ENCODE measurements around the gene ADCY2. TPM values are rescaled to one million over a fixed set of nuclear protein-coding genes. Genes with fewer than 3 reads are reported as not detected.

ADCY2 gene
- total and polyA plus RNA-seq, 2 of the 13 experiments (the other 11 are each of a cell fraction or from before 2014, with no cell fraction given), result not detected

DNA sequence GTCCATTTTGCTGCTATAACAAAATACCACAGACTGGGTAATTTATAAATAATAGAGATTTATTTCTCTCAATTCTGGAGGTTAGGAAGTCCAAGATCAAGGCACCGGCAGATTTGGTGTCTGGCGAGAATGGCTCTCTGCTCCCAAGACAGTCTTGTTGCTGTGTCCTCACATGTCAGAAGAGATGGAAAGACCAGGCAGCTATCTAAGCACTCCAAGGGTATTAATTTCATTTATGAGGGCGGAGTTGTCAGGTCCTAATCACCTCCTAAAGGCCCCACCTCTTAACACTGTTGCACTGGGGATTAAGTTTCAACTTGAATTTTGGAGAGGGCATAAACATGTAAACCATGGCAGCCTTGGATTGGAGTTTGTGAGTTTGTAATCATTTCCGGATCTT, 30.3 kb downstream of the ADCY2 start:
- no peaks in the 10 kb centered on the region for H4K20me1 ChIP-seq (ENCODE audit: insufficient read depth, low read length)
- BruUV-seq (replicated peaks), result no TSS peak
- ChIA-PET CTCF (ENCODE audit: low intra/inter-chr PET ratio, low total read pairs) (no interaction called here), POLR2A (no interaction called here)
- 44% methylated on average over 3 of the region's 4 CpGs for WGBS (ENCODE audit: low lambda C conversion rate)
- intact Hi-C loops (cut with micrococcal nuclease; ENCODE audit: unreplicated experiment), result no loop called here
- H3K4me1 ChIP-seq (ENCODE audit: insufficient read depth, low read length), result no peaks in the 10 kb centered on the region
- no peaks in the 10 kb centered on the region for H3K27me3 ChIP-seq (ENCODE audit: control insufficient read depth in 1 of 2, insufficient read depth in 2 of 2, low read length in 2 of 2)
- no peak overlapping the region for H3K4me2 ChIP-seq (ENCODE audit: low read depth, low read length)
- DNase-seq (ENCODE audit: low spot score) (no peak), FAIRE-seq (no peak), ATAC-seq (no peak)
- H3K4me3 ChIP-seq (replicated peaks in 1 of 3; ENCODE audit: insufficient read depth in 1 of 3, low read depth in 2 of 3, low read length in 3 of 3), result no peak overlapping the region
- no peak overlapping the region for H3K27ac ChIP-seq (ENCODE audit: extremely low read length, insufficient read depth, low read length)
- no peak overlapping the region for H2AFZ ChIP-seq (ENCODE audit: low read length)
- no peaks in the 10 kb centered on the region for H3K79me2 ChIP-seq (ENCODE audit: insufficient read depth, low read length)
- H3K36me3 ChIP-seq (replicated peaks in 1 of 2; ENCODE audit: control insufficient read depth in 1 of 2, insufficient read depth in 2 of 2, low read length in 2 of 2), result no peaks in the 10 kb centered on the region
- in situ Hi-C loops (cut with HindIII; ENCODE audit: extremely low pct_ligation_motif_present, low pct_unique_long_range_greater_than_20kb), result no loop called here
- no peaks in the 10 kb centered on the region; the same call in 1 of the 2 replicates for H3K9me3 ChIP-seq (ENCODE audit: low read length)
- H3K9ac ChIP-seq (ENCODE audit: insufficient read depth, low read depth, low read length), result no peak overlapping the region
- TF ChIP-seq CEBPB (IDR thresholded peaks at IDR 0.05; ENCODE audit: borderline replicate concordance, low read depth, low read length) (no peak), ZNF775 (CRISPR knock-in tag; IDR thresholded peaks at IDR 0.05; ENCODE audit: borderline replicate concordance) (no peak), TP53 (CRISPR knock-in tag; conservative IDR thresholded peaks at IDR 0.05) (no peak), ZFYVE20 (CRISPR knock-in tag; IDR thresholded peaks at IDR 0.05; ENCODE audit: borderline replicate concordance, low read depth) (no peak), SATB2 (CRISPR knock-in tag; IDR thresholded peaks at IDR 0.05) (no peak), TGIF2 (CRISPR knock-in tag; IDR thresholded peaks at IDR 0.05) (no peak), SNAI1 (CRISPR knock-in tag; IDR thresholded peaks at IDR 0.05; ENCODE audit: borderline replicate concordance) (no peak), ZNF782 (CRISPR knock-in tag; IDR thresholded peaks at IDR 0.05; ENCODE audit: borderline replicate concordance) (no peak), ZNF3 (CRISPR knock-in tag; IDR thresholded peaks at IDR 0.05) (no peak), HIVEP1 (CRISPR knock-in tag; IDR thresholded peaks at IDR 0.05) (no peak)
- TF ChIP-seq, protein P1, sequence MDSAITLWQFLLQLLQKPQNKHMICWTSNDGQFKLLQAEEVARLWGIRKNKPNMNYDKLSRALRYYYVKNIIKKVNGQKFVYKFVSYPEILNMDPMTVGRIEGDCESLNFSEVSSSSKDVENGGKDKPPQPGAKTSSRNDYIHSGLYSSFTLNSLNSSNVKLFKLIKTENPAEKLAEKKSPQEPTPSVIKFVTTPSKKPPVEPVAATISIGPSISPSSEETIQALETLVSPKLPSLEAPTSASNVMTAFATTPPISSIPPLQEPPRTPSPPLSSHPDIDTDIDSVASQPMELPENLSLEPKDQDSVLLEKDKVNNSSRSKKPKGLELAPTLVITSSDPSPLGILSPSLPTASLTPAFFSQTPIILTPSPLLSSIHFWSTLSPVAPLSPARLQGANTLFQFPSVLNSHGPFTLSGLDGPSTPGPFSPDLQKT (CRISPR knock-in tag; IDR thresholded peaks at IDR 0.05; ENCODE audit: borderline replicate concordance), result no peak
- TF ChIP-seq, protein P2, sequence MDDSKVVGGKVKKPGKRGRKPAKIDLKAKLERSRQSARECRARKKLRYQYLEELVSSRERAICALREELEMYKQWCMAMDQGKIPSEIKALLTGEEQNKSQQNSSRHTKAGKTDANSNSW (CRISPR knock-in tag; IDR thresholded peaks at IDR 0.05; ENCODE audit: borderline replicate concordance), result no peak
- TF ChIP-seq, protein P3, sequence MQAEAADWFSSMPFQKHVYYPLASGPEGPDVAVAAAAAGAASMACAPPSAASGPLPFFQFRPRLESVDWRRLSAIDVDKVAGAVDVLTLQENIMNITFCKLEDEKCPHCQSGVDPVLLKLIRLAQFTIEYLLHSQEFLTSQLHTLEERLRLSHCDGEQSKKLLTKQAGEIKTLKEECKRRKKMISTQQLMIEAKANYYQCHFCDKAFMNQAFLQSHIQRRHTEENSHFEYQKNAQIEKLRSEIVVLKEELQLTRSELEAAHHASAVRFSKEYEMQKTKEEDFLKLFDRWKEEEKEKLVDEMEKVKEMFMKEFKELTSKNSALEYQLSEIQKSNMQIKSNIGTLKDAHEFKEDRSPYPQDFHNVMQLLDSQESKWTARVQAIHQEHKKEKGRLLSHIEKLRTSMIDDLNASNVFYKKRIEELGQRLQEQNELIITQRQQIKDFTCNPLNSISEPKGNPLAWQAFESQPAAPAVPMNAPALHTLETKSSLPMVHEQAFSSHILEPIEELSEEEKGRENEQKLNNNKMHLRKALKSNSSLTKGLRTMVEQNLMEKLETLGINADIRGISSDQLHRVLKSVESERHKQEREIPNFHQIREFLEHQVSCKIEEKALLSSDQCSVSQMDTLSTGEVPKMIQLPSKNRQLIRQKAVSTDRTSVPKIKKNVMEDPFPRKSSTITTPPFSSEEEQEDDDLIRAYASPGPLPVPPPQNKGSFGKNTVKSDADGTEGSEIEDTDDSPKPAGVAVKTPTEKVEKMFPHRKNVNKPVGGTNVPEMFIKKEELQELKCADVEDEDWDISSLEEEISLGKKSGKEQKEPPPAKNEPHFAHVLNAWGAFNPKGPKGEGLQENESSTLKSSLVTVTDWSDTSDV (CRISPR knock-in tag; IDR thresholded peaks at IDR 0.05), result no peak
